Ramos (cell line): ENCODE results near the gene PPP2R2B.

Source experiments
- in situ Hi-C: fragments of 300-500 bp; cut with MboI; formaldehyde crosslinking; loops from one replicate; pipeline ENCODE4 v1.14.3; 2022; ENCODE audit warnings: low sequenced_read_pairs; ENCODE audit not compliant: unreplicated experiment

PPP2R2B gene

GRCh38 chr5:146889169-146889568, 10.6 kb upstream of the PPP2R2B start:
- in situ Hi-C loops: no loop called here

- in situ Hi-C loops: no loop called here
These were observed 9.9 kb upstream of the PPP2R2B start for GRCh38 chr5:146888351-146888978.

- in situ Hi-C loops: no loop called here
These were observed 5.6 kb upstream of the PPP2R2B start for GRCh38 chr5:146884066-146884626.

GRCh38 chr5:146883511-146883910, 5.0 kb upstream of the PPP2R2B start:
- in situ Hi-C loops: no loop called here

GRCh38 chr5:146880966-146881365, 2.4 kb upstream of the PPP2R2B start:
- in situ Hi-C loops: no loop called here

- in situ Hi-C loops: no loop called here
These were observed 628 bp downstream of the PPP2R2B start for GRCh38 chr5:146877783-146878475.

- in situ Hi-C loops: no loop called here
These were observed 1.3 kb downstream of the PPP2R2B start for GRCh38 chr5:146877178-146877681.

- in situ Hi-C loops: no loop called here
These were observed 5.2 kb downstream of the PPP2R2B start for GRCh38 chr5:146873186-146873917.

GRCh38 chr5:146872188-146872587, 6.4 kb downstream of the PPP2R2B start:
- in situ Hi-C loops: no loop called here

- in situ Hi-C loops: no loop called here
These were observed 10.4 kb downstream of the PPP2R2B start for GRCh38 chr5:146867996-146868708.

- in situ Hi-C loops: no loop called here
These were observed 12.3 kb downstream of the PPP2R2B start for GRCh38 chr5:146866263-146866662.

GRCh38 chr5:146862641-146863040, 15.9 kb downstream of the PPP2R2B start:
- in situ Hi-C loops: no loop called here

- in situ Hi-C loops: no loop called here
These were observed 18.2 kb downstream of the PPP2R2B start for GRCh38 chr5:146860213-146860893.

GRCh38 chr5:146852089-146852488, 26.5 kb downstream of the PPP2R2B start:
- in situ Hi-C loops: no loop called here

GRCh38 chr5:146851133-146851532, 27.4 kb downstream of the PPP2R2B start:
- in situ Hi-C loops: no loop called here

- in situ Hi-C loops: no loop called here
These were observed 28.8 kb downstream of the PPP2R2B start for GRCh38 chr5:146849694-146850303.

GRCh38 chr5:146848133-146848532, 30.4 kb downstream of the PPP2R2B start:
- in situ Hi-C loops: no loop called here

- in situ Hi-C loops: no loop called here
These were observed 38.5 kb downstream of the PPP2R2B start for GRCh38 chr5:146840016-146840415.

GRCh38 chr5:146836226-146836842, 42.2 kb downstream of the PPP2R2B start:
- in situ Hi-C loops: no loop called here
